GM18861 (cell line): Measurements from ENCODE around the gene GBA3.

Experiments used
- ATAC-seq: cut with Tn5 transposase; IDR thresholded peaks from one replicate; pipeline ENCODE4 v1.9.1; 2021; ENCODE audit not compliant: unreplicated experiment

Gene GBA3

DNA sequence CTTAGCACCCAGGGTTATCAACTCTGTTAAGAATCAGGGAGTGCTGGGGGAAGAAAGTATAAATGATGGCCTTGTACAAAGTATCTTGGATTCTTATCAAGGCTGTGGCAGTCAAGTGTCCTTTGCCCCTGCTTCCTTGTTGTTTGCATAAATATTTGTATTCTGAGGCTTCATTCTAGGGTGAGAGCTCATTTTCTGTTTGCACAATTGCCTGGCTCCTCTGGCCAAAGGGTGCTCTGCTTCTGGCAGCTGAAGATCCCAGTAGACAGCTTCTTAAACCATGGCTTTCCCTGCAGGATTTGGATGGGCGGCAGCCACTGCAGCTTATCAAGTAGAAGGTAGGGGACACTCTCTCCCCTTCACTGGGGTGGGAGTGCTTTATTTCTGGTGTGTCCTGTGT is at the start of gene GBA3:
TSS of gene GBA3 (plus strand) at position 202 of the 400 bp plus-strand sequence.
- ATAC-seq: no peak

DNA sequence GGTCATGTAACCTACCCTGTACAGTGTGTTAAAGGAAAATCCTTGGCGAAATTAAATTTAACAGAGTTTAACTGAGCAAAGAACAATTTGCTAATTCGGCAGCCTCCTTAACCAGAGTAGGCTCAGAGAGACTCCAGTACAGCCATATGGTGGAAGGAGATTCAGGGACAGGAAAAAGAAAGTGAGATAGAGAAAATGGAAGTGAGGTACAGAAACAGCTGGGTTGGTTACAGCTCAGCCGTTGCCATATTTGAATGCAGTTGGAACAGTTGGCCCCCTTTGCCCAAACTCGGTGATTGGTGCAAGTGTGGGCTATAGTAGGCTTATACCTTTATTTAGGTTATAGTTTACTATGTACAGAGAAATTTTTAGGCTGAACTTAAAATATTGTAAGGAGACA is 48.8 kb upstream of the GBA3 start:
- no peak for ATAC-seq

DNA sequence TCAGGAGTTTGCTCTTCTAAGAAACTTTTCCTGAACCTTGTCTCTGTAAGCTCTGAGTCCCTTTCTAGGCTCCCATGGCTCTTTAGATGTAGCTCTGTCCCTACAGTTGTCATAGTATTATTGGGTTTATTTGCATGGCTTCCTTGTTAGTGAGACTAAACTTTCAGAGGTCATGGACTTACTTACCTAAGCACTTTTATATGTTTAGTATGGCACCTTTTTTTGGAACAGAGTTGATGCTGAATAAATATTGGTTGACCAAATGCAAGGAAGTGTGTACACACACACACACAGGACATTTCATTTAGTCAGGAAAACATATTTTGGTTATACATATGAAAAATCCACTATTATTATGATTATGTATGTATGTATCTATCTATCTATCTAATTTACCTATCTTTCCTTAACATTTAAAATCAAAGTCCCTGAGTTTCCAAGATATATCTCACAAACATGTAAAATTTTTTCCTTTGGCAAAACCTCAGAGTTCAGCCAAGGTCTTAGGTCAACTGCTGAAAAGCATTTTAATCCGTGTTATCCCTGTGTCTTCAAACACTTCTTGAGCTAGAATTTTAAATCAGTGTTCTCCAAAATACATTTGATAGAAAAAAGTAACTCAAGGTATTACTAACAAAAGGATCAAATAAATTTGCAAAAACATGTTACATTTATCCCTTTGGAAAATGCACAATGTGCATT is 47.1 kb upstream of the GBA3 start:
- no peak for ATAC-seq

DNA sequence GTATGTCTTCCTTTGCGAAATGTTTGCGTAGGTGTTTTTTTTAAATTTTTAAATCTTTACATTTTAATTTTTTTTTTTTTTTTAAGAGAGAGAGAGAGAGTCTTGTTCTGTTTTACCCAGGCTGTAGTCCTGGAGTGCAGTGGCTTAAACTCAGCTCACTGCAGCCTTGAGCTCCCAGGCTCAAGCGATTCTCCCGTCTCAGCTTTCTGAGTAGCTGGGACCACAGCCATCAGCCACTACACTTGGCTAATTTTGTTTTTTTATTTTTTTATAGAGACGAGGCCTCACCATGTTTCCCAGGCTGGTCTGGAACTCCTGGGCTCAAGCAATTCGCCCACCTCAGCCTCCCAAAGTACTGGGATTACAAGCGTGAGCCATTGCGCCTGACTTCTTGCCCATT is 43.7 kb upstream of the GBA3 start:
- ATAC-seq: no peak

DNA sequence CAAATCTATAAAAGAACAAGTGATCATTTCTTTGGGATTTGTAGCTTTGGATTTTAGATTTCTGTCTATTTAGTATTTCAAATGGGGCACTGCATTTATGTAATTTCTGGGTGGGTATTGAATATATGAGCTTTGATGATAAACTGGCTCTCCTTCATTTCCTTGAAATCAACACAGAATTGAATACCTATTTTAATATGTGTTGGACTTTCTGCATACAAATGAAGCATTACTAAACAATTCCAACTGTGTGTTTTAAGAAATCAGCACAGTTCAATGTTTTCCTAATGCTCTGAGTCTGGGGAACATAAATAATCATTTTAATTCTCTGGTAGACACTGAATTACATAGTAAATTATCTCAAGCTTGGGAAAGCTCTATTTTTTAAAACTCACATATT is 42.0 kb upstream of the GBA3 start:
- ATAC-seq: no peak

DNA sequence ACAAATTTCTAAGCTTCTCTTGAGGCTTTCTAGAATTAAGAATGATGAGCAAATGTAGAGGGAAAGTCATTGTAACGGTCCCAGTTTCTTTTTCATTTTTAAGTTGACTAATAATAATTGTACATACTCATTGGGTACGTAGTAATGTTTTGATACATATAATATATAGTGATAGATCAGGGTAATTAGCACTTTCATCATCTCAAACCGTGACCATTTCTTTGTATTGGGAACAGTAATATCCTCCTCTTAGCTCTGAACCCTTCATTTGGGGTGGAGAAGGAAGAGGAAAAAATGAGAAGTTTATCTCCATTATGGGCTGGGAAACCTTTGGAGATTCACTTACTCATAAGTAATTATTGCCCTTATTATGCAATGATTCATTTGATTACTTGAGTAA is 39.0 kb upstream of the GBA3 start:
- no peak for ATAC-seq

DNA sequence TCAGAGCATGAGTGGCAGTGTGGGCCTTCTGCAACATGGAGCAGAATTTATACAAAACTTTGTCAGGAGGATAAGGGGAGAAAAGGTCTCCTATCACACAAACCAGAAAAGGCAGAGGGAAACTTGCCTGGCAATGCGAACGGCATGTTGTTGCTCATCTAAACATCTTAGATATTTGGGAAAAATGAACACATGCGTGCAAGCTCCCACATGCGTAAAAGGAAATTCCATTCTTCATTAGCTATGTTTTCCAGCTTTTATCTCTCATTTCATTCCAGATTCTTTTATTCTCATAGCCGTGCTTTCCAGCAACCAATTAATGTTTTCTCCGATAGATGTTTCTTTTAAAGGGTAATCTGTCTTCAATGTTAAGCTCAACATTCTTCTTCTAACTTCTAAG is 31.3 kb upstream of the GBA3 start:
- ATAC-seq: no peak

DNA sequence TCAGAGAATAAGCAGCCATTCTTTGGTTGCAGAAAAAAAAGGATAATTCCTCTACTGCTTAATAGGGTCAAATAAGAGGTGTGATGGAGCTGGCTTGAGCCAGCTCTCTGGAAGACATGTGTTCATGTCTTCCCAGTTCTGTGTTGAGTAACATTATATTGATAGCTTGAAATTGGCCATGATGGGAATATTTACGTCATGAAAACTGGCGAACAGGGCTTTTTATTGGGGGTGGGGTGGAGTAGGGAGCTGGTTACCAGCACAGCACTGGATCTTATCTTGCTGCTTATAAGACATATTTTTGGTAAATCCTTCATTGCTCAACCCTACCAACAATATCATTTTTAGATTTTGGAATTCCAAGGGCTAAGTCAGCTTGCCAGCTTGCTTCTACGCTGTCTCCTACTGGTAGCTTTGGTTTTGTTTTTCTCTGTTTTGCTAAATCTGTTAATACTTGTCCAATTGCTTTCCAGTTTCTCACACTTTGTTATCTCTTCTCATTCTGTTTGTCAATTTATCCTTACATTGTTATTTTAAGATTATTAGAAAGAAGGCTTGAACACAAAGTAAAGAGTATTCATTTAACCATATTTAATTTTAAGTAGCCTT is 25.3 kb upstream of the GBA3 start:
- ATAC-seq: no peak

DNA sequence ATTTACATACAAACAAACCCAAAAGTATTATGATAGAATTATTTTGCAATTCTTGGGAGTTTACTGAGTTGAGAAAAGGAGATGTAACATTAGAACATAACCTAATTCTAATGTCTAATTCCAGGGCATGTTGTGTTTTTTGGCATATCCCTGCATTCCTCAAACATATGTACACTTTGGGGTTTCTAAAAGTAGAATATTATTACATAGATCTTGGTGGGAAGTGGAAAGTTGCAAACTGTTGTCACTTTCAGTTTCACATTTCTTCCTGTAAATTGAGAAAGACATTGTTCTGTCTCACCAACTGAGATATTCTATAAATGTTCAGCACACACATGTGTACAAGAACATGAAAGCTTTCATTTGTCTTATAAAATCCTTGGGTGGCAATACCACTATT is 24.4 kb upstream of the GBA3 start:
- no peak for ATAC-seq

DNA sequence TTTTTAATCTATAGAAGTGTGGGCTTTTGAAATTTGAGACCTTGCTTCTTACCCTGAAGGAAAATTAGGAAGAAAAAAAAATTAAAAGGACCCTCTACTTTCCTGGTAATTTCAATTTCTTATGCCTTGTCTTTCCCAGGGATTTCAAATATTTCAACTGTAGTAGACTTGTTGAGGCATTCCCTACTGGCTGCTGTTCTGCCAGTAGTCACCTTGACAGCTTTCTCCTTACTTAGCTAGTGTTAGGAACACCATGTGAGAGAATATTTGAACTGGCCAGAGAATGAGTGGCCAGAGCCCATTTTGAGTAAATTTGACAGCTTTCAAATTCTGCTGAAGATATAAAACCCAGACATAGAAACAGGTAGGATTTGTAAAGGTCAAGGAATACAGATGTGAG is 24.0 kb upstream of the GBA3 start:
- no peak for ATAC-seq

DNA sequence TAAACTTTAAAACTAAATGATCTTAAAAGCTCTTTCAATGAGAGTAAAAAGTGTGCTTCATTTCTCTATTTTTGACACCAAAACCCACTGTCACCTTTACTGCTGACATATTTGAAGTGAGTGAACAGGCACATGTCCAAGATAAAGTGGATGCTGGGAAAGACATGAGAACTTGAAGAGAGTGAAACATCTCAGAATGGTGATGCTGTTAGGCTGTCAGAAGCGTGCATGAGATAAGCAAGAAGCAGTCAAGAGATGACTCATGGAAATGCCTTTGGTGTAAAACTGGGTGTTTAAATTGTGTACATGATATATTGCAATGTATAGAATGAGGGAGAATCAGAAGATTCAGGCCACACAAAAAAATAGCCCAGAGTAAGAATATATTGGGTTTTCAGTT is 21.8 kb upstream of the GBA3 start:
- no peak for ATAC-seq

DNA sequence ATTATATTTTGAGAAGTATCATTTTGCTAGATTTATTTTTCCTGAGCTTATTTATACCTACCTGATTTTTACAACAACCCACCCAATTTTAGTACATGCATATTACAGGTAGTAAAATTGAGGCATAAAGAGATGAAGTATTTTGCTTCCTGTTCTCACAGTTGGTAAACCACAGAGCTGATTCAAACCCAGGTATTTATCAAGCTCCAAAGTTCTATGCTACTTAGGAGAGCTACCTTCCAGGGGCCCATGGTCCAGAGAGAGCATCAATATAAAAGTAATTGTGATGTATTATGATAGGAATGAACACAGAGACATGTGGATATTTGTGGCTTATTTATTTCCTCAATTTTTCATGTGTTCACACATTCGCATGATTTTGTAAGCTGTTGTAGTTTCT is 20.2 kb upstream of the GBA3 start:
- ATAC-seq: no peak

DNA sequence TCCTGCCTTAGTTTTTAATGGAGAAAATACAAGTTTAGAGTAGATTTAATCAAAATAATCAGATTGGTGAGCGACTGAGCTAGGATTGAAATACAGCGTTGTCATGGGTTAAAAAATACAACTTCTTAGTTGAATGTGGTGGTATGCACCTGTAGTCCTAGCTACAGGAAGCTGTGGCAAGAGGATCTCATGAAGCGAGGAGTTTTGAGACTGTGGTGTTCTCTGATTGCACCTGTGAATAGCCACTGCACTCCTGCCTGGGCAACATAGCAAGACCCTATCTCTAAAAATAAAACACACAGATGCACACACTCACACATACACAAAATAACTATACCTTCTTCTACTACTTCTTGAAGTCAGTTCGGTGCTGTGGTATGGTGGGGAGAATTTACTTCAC is 19.8 kb upstream of the GBA3 start:
- ATAC-seq: no peak

DNA sequence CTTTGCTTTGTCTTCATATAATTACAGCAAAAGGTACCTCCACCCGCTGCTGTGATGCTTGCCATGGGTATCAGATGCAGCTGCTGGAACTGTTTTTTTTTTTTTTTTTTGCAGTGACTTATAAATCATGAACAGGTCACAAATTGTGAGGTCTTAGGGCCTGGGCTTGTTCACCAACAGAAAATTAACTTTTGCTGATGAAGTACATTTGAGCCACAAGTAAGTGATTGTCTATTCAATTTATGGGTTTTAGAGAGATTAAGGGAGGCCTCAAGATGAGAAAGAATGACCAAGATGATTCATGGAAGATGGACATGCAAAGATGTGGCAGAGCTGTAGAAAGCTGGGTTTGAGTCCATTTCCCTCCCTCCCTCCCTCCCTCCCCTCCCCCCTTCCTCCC is 18.0 kb upstream of the GBA3 start:
- ATAC-seq: no peak

DNA sequence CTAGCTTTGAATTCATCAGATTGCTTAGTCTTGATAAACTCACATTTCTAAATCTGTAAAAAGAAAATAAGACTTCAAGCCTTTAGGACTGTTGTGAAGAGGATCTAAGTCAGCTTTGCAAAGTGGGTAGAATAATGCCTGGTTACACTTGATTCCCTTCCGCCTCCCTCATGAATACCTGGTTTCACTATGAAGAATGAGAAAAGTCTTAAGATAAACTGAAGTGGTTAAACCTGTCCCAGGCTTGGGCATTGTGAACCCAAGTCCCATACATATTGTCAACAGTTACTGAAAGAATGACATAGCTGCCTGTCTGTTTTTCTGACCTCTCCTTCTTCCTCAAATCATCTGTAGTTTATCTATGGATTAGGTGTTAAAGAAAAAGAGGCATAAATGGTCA is 16.7 kb upstream of the GBA3 start:
- no peak for ATAC-seq

DNA sequence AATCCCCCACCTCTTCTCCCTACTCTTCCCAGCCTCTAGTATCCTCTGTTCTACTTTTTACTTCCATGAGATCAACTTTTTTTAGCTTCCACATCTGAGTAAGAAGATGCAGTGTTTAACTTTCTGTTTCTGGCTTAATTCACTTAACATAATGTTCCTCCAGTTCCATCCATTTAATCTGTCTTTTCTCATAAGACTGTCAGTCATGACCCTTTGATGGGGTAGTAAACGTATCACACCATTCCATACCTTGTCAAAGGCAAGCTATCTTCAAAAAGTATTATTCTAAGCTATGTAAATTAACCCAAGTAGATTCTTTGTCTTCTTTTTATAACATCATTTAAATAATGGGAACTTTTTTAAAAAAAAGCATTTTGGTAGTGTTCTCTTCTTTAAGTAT is 15.0 kb upstream of the GBA3 start:
- no peak for ATAC-seq

DNA sequence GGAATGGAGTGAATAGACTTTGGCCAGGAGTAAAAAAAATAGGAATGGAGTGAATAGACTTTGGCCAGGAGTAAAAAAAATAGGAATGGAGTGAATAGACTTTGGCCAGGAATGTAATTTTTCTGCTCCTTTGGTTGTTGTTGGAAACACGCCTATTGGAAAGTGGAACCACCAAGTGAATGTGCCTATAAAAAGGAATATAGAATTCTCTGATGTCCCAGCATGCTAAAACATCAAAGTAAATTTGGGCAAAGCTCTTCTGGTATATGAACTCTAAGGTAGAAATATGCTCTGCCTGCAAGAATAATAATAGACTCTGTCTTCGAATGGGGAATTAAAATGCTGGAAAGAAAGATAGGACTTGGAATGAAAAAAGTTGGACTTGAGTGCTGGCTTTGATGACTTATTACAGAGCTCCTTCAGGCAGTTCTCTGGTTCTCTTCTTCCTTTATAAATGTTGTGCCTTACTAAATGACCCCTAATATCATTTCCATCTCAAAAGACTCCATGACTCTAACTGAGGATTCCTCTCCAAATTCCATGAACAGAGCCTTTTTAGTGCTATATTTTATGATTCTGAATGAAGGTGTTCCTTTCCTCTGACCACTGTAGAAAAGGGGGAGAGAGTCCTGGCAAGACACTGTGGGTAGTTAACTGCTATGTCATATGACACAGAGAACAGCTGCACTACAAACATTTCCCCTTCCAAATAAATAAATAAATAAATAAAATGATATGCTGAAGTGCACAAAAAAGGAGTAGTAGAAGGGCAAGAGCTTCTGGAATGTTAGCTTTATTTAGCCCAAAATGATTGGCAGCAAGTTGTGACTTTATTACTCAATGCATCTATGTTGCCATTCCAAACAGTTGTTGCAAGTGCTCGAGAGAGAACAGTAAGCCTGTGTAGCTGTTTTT is 13.5 kb upstream of the GBA3 start:
- no peak for ATAC-seq

DNA sequence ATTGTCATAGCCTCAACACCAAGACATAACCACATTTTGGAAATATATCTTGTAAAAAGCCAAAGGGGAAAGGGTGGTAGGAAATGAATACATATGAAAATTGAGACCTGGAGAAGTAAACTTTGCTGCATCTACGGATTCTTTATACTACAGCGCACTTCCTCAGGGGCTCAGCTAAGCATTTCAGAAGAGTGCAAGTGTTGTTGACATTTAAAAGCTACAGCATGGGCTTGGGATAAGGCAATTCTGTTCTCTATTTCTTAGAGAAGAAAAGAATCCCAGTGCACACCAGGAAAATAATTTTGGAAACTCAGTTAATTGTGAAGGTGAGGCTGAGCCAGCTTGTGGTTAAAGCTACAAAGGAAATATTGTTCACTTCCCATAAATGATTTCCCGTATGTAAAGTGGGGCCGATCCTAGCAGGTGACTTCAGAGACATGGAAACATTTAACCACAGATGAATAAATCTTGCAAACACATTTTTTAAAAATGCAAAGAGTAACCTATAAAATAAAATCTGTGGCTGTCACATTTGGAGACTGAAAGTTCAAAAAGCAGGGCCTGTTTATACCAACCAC is 12.6 kb upstream of the GBA3 start:
- ATAC-seq: no peak

DNA sequence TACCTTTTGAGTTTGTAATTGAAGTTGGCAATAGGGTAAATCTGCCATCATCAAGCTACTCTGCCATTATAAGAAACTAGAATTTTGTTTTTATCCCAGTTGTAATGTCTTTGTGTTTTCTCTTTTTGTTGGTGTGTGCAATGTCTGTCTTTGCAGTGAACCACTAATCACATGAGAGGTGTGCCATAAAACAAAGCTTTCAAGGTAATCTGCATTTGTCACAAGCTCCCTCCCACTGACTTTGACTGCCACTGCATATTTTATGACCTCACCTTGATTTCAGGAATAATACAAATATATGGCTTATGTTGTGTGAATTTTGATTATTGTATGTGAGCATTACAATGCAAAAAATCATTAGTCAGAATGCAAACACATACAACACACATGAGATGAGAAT is 9.0 kb upstream of the GBA3 start:
- no peak for ATAC-seq

DNA sequence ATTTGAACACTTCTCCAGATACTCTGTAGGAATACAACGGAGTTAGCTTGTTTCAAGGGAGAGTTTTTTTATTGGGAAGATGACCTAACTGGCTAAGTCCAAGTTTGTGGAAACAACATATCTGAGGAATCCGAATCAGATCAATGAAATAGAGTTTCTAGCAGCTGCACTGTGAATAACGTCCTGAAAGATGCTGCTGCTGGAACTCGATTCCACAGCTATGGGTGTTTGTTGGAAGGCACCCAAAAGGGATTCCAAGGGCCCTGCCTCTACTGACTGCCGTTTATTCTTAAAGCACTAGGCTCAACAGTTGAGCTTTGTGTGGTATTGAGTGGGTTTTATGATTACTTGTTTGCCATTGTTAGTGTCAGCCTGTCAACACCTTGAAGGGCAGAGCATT is 6.6 kb upstream of the GBA3 start:
- ATAC-seq: no peak

DNA sequence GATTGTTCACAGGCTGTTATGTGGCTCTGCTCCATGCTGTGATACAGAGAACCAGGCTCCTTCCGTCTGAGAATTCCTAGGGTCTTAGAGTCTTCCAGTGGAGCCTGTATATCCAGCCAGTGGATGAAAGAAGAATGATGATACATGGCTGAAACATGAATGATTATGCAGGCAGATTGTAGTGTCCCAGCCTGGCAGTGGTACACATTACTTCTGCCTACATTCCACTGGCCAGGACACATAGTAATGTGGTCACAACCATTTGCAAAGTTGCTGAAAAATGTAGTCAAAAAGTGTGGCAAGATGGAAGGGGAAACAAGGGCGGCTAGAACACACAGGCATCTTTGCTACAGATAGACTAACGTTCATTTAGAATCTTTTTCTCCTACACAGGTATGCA is 4.5 kb upstream of the GBA3 start:
- ATAC-seq: no peak

DNA sequence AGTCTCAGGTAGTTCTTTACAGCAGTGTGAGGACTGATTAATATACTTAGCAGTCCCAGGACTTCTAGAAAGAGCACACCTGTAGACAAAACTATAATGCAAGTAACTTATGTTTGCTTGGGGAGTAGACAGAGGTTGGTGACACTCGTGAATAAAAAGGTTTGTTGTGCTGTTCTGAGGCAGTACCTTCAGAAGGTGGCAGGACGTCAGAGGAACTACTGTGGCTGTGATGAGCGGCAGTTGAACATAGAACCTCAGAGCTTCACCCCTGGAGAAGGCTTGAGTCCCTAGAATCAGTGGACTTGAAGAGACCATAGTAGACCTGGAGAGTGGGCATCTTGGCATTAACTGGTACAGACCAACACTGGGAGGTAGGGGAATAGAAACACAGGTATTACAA is 3.3 kb upstream of the GBA3 start:
- no peak for ATAC-seq
